ENCODE measurements around the gene ACTR3C. TPM values are rescaled to one million over a fixed set of nuclear protein-coding genes. Genes with fewer than 3 reads are reported as not detected.
"Not testable (repeated sequence)": the region's sequence is repeated elsewhere in the genome, so short reads cannot be mapped to it uniquely, and the experiment has no call there.

The ACTR3C gene
- total RNA-seq, 1 experiment from 2014 or later: 2.2 TPM

DNA sequence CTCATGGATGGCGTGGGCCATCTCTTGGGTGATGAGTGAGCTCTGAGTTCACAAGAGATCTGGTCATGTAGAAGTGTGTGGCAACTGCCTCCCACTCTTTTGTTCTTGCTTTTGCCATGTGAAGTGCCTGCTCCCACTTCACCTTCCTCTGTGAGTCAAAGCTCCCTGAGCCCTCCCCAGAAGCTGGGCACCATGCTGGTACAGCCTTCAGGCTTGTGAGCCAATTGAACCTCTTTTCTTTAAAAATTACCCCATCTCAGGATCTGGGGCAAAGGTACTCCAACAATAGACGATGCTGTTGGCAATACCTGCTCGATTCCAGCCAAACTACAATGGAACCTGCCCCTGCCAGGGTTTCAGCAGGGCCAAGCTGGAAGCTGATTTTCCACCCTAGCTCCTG is 75.6 kb downstream of the ACTR3C start:
- WGBS (ENCODE audit: extremely low coverage, insufficient read length, low lambda C conversion rate): no CpG with 5 or more reads among the region's 3 CpGs
- not testable (repeated sequence) for H3K23me2 ChIP-seq (ENCODE audit: insufficient read length, low read depth, low read length, poor library complexity, severe bottlenecking); H3K79me2 ChIP-seq (ENCODE audit: insufficient read depth, low read length); H3K4me3 Mint-ChIP-seq; H3T11ph ChIP-seq (ENCODE audit: low read length); H3K27me3 ChIP-seq (ENCODE audit: insufficient read depth, low read length); H3K9me3 Mint-ChIP-seq; H2AK5ac ChIP-seq (ENCODE audit: insufficient read length, low read length); H3K14ac ChIP-seq (ENCODE audit: insufficient read depth, low read length); H3K4me1 ChIP-seq (ENCODE audit: insufficient read depth, low read length); H3K4me1 Mint-ChIP-seq; H2BK12ac ChIP-seq (ENCODE audit: insufficient read length, low read depth, low read length); H2BK15ac ChIP-seq (ENCODE audit: low read depth, low read length); H4K20me1 ChIP-seq (ENCODE audit: control insufficient read depth, insufficient read depth, insufficient read length); H4K8ac ChIP-seq (replicated peaks; ENCODE audit: insufficient read length, low read depth, low read length); H3K27ac Mint-ChIP-seq; H3K9ac ChIP-seq (ENCODE audit: extremely low read depth, insufficient read length, low read length); H3K23ac ChIP-seq (ENCODE audit: insufficient read length, low read depth, low read length); DNase-seq; H3K56ac ChIP-seq (ENCODE audit: insufficient read length, low read depth, low read length); H3K36me3 Mint-ChIP-seq (ENCODE audit: insufficient read depth in 1 of 3, low read depth in 3 of 3); H3K27me3 Mint-ChIP-seq (ENCODE audit: low read depth); H2BK120ac ChIP-seq (ENCODE audit: low read depth, low read length, poor library complexity, severe bottlenecking); H3K27ac ChIP-seq (ENCODE audit: insufficient read length, low read depth, low read length); H4K91ac ChIP-seq (ENCODE audit: insufficient read length, low read depth, low read length); H4K5ac ChIP-seq (ENCODE audit: insufficient read length, low read depth, low read length); H2AFZ ChIP-seq (ENCODE audit: low read length); H3K4ac ChIP-seq (ENCODE audit: low read depth, low read length); H3K18ac ChIP-seq (ENCODE audit: insufficient read length, low read depth, low read length); H3K9me3 ChIP-seq (ENCODE audit: control insufficient read depth, low read depth, low read length); H2BK5ac ChIP-seq (ENCODE audit: insufficient read length, low read length); H3K79me1 ChIP-seq (ENCODE audit: insufficient read depth, low read depth, low read length, poor library complexity, severe bottlenecking); H2BK20ac ChIP-seq (ENCODE audit: low read depth, low read length, poor library complexity, severe bottlenecking); H3K4me2 ChIP-seq (ENCODE audit: insufficient read depth, insufficient read length, low read length)

DNA sequence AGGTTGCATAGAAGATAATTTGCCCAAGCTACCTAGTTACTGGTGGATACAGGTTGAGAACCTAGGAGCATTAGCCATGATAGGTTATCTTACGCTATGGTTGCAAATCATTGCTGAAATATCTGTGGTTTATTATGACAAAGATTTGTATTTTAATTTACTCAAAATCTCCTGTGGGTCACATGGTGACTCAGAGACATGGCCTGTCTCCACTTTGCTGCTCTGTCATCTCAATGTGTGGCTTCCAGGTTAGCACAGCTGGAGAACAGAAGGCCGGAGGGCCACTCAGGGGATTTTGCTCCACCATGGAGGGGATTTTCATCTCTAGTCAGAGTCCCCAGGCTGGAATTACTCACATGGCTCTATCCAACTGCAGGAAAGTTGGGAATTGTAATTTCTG is 78.1 kb downstream of the ACTR3C start:
- H2AK5ac ChIP-seq (ENCODE audit: insufficient read length, low read length); H3K27me3 ChIP-seq (ENCODE audit: insufficient read depth, low read length); H4K91ac ChIP-seq (ENCODE audit: insufficient read length, low read depth, low read length); H3K23ac ChIP-seq (ENCODE audit: insufficient read length, low read depth, low read length); H3K4ac ChIP-seq (ENCODE audit: low read depth, low read length); H3K79me1 ChIP-seq (ENCODE audit: insufficient read depth, low read depth, low read length, poor library complexity, severe bottlenecking); H3T11ph ChIP-seq (ENCODE audit: low read length); H2BK15ac ChIP-seq (ENCODE audit: low read depth, low read length); H3K27ac Mint-ChIP-seq; H2AFZ ChIP-seq (ENCODE audit: low read length); H2BK12ac ChIP-seq (ENCODE audit: insufficient read length, low read depth, low read length); H3K4me3 Mint-ChIP-seq; DNase-seq; H4K20me1 ChIP-seq (ENCODE audit: control insufficient read depth, insufficient read depth, insufficient read length); H3K9ac ChIP-seq (ENCODE audit: extremely low read depth, insufficient read length, low read length); H3K9me3 Mint-ChIP-seq; H3K14ac ChIP-seq (ENCODE audit: insufficient read depth, low read length); H3K18ac ChIP-seq (ENCODE audit: insufficient read length, low read depth, low read length); H4K8ac ChIP-seq (replicated peaks; ENCODE audit: insufficient read length, low read depth, low read length); H2BK20ac ChIP-seq (ENCODE audit: low read depth, low read length, poor library complexity, severe bottlenecking); H4K5ac ChIP-seq (ENCODE audit: insufficient read length, low read depth, low read length); H3K56ac ChIP-seq (ENCODE audit: insufficient read length, low read depth, low read length); H3K4me1 Mint-ChIP-seq; H3K27ac ChIP-seq (ENCODE audit: insufficient read length, low read depth, low read length); H2BK120ac ChIP-seq (ENCODE audit: low read depth, low read length, poor library complexity, severe bottlenecking); H3K4me2 ChIP-seq (ENCODE audit: insufficient read depth, insufficient read length, low read length); H3K23me2 ChIP-seq (ENCODE audit: insufficient read length, low read depth, low read length, poor library complexity, severe bottlenecking); H3K36me3 Mint-ChIP-seq (ENCODE audit: insufficient read depth in 1 of 3, low read depth in 3 of 3); H3K9me3 ChIP-seq (ENCODE audit: control insufficient read depth, low read depth, low read length); H3K4me1 ChIP-seq (ENCODE audit: insufficient read depth, low read length); H2BK5ac ChIP-seq (ENCODE audit: insufficient read length, low read length); H3K79me2 ChIP-seq (ENCODE audit: insufficient read depth, low read length); H3K27me3 Mint-ChIP-seq (ENCODE audit: low read depth): not testable (repeated sequence)
- no CpG with 5 or more reads among the region's 2 CpGs for WGBS (ENCODE audit: extremely low coverage, insufficient read length, low lambda C conversion rate)

All from H9 (cell line).